ENCODE results near the gene HOXA13. TPM values are rescaled to one million over a fixed set of nuclear protein-coding genes. Genes with fewer than 3 reads are reported as not detected.

The HOXA13 gene
- polyA plus RNA-seq, 1 donor (not counting 4 experiments of a cell fraction or from before 2014, with no cell fraction given): not detected

DNA sequence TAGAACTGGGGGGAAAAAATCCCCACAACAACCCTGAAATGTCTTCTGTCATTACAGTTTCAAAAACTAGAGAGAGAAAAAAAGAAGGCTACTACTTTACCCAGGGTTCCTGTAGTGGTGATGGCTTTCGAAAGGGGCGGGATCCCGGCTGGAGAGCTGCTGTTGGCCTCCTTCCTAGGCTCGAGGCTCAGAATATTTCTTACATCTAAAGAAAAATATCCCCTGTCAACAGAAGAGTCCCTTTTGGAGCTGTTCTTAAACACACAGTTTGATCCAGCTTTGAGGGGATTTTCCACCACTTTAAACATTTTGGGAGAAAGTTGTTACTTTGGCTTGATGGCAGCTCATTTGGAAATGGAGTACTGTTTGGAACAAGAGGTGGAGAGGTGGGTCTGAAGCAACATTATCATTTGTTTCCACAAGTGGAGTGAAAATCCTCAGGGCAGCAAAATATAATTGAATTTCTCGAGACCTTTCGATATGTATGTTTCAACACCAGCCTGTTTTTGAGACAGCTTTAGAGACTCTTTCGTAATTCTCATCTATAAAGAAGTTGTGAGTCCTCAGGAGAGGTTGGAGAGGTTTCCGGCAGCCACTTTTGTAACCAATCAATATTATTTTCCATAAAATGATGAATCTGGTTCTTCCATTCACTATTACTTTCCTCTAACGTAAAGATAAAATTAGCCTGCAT lies 5.1 kb downstream of the HOXA13 start:
- Histone ChIP-seq H3K9me1 (ENCODE audit: control insufficient read depth, extremely low read depth, insufficient read depth, low read length) (no peaks in the 10 kb centered on the region), H3K4me1 (ENCODE audit: control insufficient read depth, extremely low read depth, insufficient read depth, low read length) (peaks cover 2% of the 10 kb centered on the region), H3K4me2 (ENCODE audit: control insufficient read depth, extremely low read depth, insufficient read depth, low read depth, low read length) (no peak overlapping the region), H3K9me3 (ENCODE audit: control insufficient read depth, low read depth, low read length) (no peaks in the 10 kb centered on the region), H3K36me3 (ENCODE audit: control insufficient read depth in 2 of 2, extremely low read depth in 1 of 2, insufficient read depth in 2 of 2, low read length in 2 of 2) (no peaks in the 10 kb centered on the region), H3K79me2 (ENCODE audit: control insufficient read depth, insufficient read depth, low read length) (no peaks in the 10 kb centered on the region), H2AFZ (ENCODE audit: control insufficient read depth, low read length) (no peak overlapping the region), H3K9ac (ENCODE audit: control insufficient read depth, extremely low read depth, insufficient read depth, low read length) (no peak overlapping the region), H3K4me3 (ENCODE audit: control insufficient read depth in 2 of 3, extremely low read depth in 1 of 3, insufficient read depth in 2 of 3, low read depth in 1 of 3, low read length in 3 of 3) (no peak overlapping the region), H3K27me3 (ENCODE audit: control insufficient read depth, extremely low read depth, insufficient read depth, low read length) (peaks cover 87% of the 10 kb centered on the region), H4K20me1 (ENCODE audit: control insufficient read depth, extremely low read depth, insufficient read depth, low read length) (no peaks in the 10 kb centered on the region), H3K27ac (ENCODE audit: control insufficient read depth, insufficient read depth, low read length) (no peak overlapping the region)
- FAIRE-seq: no peak
- TF ChIP-seq EZH2 (IDR thresholded peaks at IDR 0.05; ENCODE audit: low read length): no peak
- TF ChIP-seq, protein P1, sequence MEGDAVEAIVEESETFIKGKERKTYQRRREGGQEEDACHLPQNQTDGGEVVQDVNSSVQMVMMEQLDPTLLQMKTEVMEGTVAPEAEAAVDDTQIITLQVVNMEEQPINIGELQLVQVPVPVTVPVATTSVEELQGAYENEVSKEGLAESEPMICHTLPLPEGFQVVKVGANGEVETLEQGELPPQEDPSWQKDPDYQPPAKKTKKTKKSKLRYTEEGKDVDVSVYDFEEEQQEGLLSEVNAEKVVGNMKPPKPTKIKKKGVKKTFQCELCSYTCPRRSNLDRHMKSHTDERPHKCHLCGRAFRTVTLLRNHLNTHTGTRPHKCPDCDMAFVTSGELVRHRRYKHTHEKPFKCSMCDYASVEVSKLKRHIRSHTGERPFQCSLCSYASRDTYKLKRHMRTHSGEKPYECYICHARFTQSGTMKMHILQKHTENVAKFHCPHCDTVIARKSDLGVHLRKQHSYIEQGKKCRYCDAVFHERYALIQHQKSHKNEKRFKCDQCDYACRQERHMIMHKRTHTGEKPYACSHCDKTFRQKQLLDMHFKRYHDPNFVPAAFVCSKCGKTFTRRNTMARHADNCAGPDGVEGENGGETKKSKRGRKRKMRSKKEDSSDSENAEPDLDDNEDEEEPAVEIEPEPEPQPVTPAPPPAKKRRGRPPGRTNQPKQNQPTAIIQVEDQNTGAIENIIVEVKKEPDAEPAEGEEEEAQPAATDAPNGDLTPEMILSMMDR (optimal IDR thresholded peaks at IDR 0.05 in 1 of 3, IDR thresholded peaks at IDR 0.05 in 1 of 3, conservative IDR thresholded peaks at IDR 0.05 in 1 of 3; ENCODE audit: extremely low read depth in 1 of 3, insufficient read depth in 2 of 3, low read length in 3 of 3): no peak
- no peak for DNase-seq (ENCODE audit: low read depth, low spot score)
- dilution Hi-C loops (cut with MboI; ENCODE audit: extremely low pct_ligation_motif_present, low sequenced_read_pairs): no loop called here

DNA sequence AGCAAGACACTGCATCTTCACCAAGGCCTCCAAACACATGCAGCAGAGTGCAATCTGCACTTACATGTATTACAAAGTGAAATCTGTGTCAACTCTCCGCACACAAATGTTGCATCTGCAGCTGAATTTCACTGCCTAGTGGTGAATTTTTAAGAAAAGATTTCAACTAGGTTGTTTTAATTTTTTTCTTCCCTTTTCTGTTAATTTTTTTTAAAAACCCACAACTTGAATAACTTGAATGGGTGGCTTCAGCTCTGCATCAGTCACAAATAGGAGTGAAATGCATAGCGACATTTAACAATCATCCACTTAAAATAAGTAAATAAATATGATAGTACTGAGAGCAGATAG lies 5.9 kb downstream of the HOXA13 start:
- dilution Hi-C loops (cut with MboI; ENCODE audit: extremely low pct_ligation_motif_present, low sequenced_read_pairs): no loop called here
- no peaks in the 10 kb centered on the region for H3K9me1 ChIP-seq (ENCODE audit: control insufficient read depth, extremely low read depth, insufficient read depth, low read length)
- no peak overlapping the region for H3K9ac ChIP-seq (ENCODE audit: control insufficient read depth, extremely low read depth, insufficient read depth, low read length)
- DNase-seq (ENCODE audit: low read depth, low spot score) (no peak), FAIRE-seq (no peak)
- peak; percentile 25 for TF ChIP-seq EZH2 (IDR thresholded peaks at IDR 0.05; ENCODE audit: low read length)
- TF ChIP-seq, protein P1 (optimal IDR thresholded peaks at IDR 0.05 in 1 of 3, IDR thresholded peaks at IDR 0.05 in 1 of 3, conservative IDR thresholded peaks at IDR 0.05 in 1 of 3; ENCODE audit: extremely low read depth in 1 of 3, insufficient read depth in 2 of 3, low read length in 3 of 3): no peak
- H3K27ac ChIP-seq (ENCODE audit: control insufficient read depth, insufficient read depth, low read length): no peak overlapping the region
- H3K4me1 ChIP-seq (ENCODE audit: control insufficient read depth, extremely low read depth, insufficient read depth, low read length): peaks cover 2% of the 10 kb centered on the region
- peaks cover 91% of the 10 kb centered on the region for H3K27me3 ChIP-seq (ENCODE audit: control insufficient read depth, extremely low read depth, insufficient read depth, low read length)
- no peak overlapping the region for H2AFZ ChIP-seq (ENCODE audit: control insufficient read depth, low read length)
- H4K20me1 ChIP-seq (ENCODE audit: control insufficient read depth, extremely low read depth, insufficient read depth, low read length): no peaks in the 10 kb centered on the region
- no peak overlapping the region for H3K4me3 ChIP-seq (ENCODE audit: control insufficient read depth in 2 of 3, extremely low read depth in 1 of 3, insufficient read depth in 2 of 3, low read depth in 1 of 3, low read length in 3 of 3)
- no peak overlapping the region for H3K4me2 ChIP-seq (ENCODE audit: control insufficient read depth, extremely low read depth, insufficient read depth, low read depth, low read length)
- H3K9me3 ChIP-seq (ENCODE audit: control insufficient read depth, low read depth, low read length): no peaks in the 10 kb centered on the region
- H3K79me2 ChIP-seq (ENCODE audit: control insufficient read depth, insufficient read depth, low read length): no peaks in the 10 kb centered on the region
- no peaks in the 10 kb centered on the region for H3K36me3 ChIP-seq (ENCODE audit: control insufficient read depth in 2 of 2, extremely low read depth in 1 of 2, insufficient read depth in 2 of 2, low read length in 2 of 2)

Measured in keratinocyte (primary cell).